Measurements from ENCODE around the gene NPEPPS. TPM values are rescaled to one million over a fixed set of nuclear protein-coding genes. Genes with fewer than 3 reads are reported as not detected.

Gene NPEPPS
- total RNA-seq, 1 experiment from 2014 or later, result 139 TPM

GRCh38 chr17:47649972-47650524 is 119.1 kb downstream of the NPEPPS start:
- Mint-ChIP-seq H3K9me3 (ENCODE audit: unreplicated experiment) (no peaks in the 10 kb centered on the region), H3K4me1 (ENCODE audit: low read depth, unreplicated experiment) (peaks cover 34% of the 10 kb centered on the region), H3K27ac (ENCODE audit: unreplicated experiment) (peak overlapping the region; percentile 83), H3K36me3 (ENCODE audit: insufficient read depth, unreplicated experiment) (peaks cover 63% of the 10 kb centered on the region), H3K4me3 (ENCODE audit: unreplicated experiment) (peak overlapping the region; percentile 87), H3K27me3 (ENCODE audit: insufficient read depth, unreplicated experiment) (no peaks in the 10 kb centered on the region)
- H3K36me3 ChIP-seq (ENCODE audit: control insufficient read depth, insufficient read depth, low read length), result peaks cover 7% of the 10 kb centered on the region
- intact Hi-C loops (cut with micrococcal nuclease; ENCODE audit: unreplicated experiment), result loop anchor here (1.0 to 2.0 kb wide), 2 partner anchors 28 to 31 kb away; no protein-coding TSS in a partner anchor
- H3K4me1 ChIP-seq, result peaks cover 29% of the 10 kb centered on the region
- no peaks in the 10 kb centered on the region for H3K9me3 ChIP-seq
- no peak for DNase-seq
- ChIA-PET CTCF (interaction anchor here (0.7 to 3.7 kb wide), 15 partner anchors 14 to 297 kb away, joined by 3 to 50 read pairs (median 5); partner anchors contain the start of genes OSBPL7 and TBX21), POLR2A (interaction anchor here (0.5 to 2.5 kb wide), 33 partner anchors 9 to 1078 kb away, joined by 3 to 30 read pairs (median 5); partner anchors contain the start of genes HOXB13, LRRC46, MRPL10 and PNPO)
- BruUV-seq (replicated peaks), result no TSS peak
- no peaks in the 10 kb centered on the region for H3K27me3 ChIP-seq (replicated peaks; ENCODE audit: control insufficient read depth, insufficient read depth, low read length)
- peak overlapping the region; percentile 92 for H3K4me3 ChIP-seq (ENCODE audit: low read depth, low read length)
- TF ChIP-seq CTCF (IDR thresholded peaks at IDR 0.05; ENCODE audit: insufficient read depth in 1 of 2, low read depth in 1 of 2, low read length in 1 of 2, severe bottlenecking in 1 of 2, unreplicated experiment in 1 of 2), result no peak

- intact Hi-C loops (cut with micrococcal nuclease; ENCODE audit: unreplicated experiment), result no loop called here
- peaks cover 29% of the 10 kb centered on the region for H3K4me1 ChIP-seq
- CTCF ChIA-PET, result interaction anchor here (0.6 to 3.7 kb wide), 7 partner anchors 13 to 159 kb away, joined by 4 to 50 read pairs (median 9); no protein-coding TSS in a partner anchor
- TF ChIP-seq CTCF (IDR thresholded peaks at IDR 0.05; ENCODE audit: insufficient read depth in 1 of 2, low read depth in 1 of 2, low read length in 1 of 2, severe bottlenecking in 1 of 2, unreplicated experiment in 1 of 2), result no peak
- peak overlapping the region; percentile 87 for H3K4me3 Mint-ChIP-seq (ENCODE audit: unreplicated experiment)
- peak overlapping the region; percentile 92 for H3K4me3 ChIP-seq (ENCODE audit: low read depth, low read length)
- peaks cover 13% of the 10 kb centered on the region for H3K36me3 ChIP-seq (ENCODE audit: control insufficient read depth, insufficient read depth, low read length)
- POLR2A ChIA-PET, result interaction anchor here (0.5 to 2.5 kb wide), 24 partner anchors 8 to 1345 kb away, joined by 3 to 30 read pairs (median 4); partner anchors contain the start of genes HOXB13, LRRC46, MRPL10 and TBX21
- no peaks in the 10 kb centered on the region for H3K9me3 Mint-ChIP-seq (ENCODE audit: unreplicated experiment)
- peak; percentile 100 for DNase-seq
- H3K36me3 Mint-ChIP-seq (ENCODE audit: insufficient read depth, unreplicated experiment), result peaks cover 71% of the 10 kb centered on the region
- H3K27ac Mint-ChIP-seq (ENCODE audit: unreplicated experiment), result peak overlapping the region; percentile 83
- H3K9me3 ChIP-seq, result no peaks in the 10 kb centered on the region
- H3K27me3 Mint-ChIP-seq (ENCODE audit: insufficient read depth, unreplicated experiment), result no peaks in the 10 kb centered on the region
- BruUV-seq (replicated peaks), result TSS peak; percentile 40
- peaks cover 38% of the 10 kb centered on the region for H3K4me1 Mint-ChIP-seq (ENCODE audit: low read depth, unreplicated experiment)
- no peaks in the 10 kb centered on the region for H3K27me3 ChIP-seq (replicated peaks; ENCODE audit: control insufficient read depth, insufficient read depth, low read length)
Observed at GRCh38 chr17:47650525-47651522, 119.9 kb downstream of the NPEPPS start.

GRCh38 chr17:47651704-47652103 is 120.8 kb downstream of the NPEPPS start:
- H3K27me3 ChIP-seq (replicated peaks; ENCODE audit: control insufficient read depth, insufficient read depth, low read length), result no peaks in the 10 kb centered on the region
- H3K36me3 ChIP-seq (ENCODE audit: control insufficient read depth, insufficient read depth, low read length), result peaks cover 15% of the 10 kb centered on the region
- POLR2A ChIA-PET, result interaction anchor here (1.2 kb wide), 1 partner anchor 27 kb away, joined by 3 read pairs; no protein-coding TSS in a partner anchor
- no peak for DNase-seq
- BruUV-seq (replicated peaks), result no TSS peak
- Mint-ChIP-seq H3K4me1 (ENCODE audit: low read depth, unreplicated experiment) (peaks cover 38% of the 10 kb centered on the region), H3K27ac (ENCODE audit: unreplicated experiment) (peak overlapping the region; percentile 83), H3K36me3 (ENCODE audit: insufficient read depth, unreplicated experiment) (peaks cover 79% of the 10 kb centered on the region), H3K9me3 (ENCODE audit: unreplicated experiment) (no peaks in the 10 kb centered on the region), H3K27me3 (ENCODE audit: insufficient read depth, unreplicated experiment) (no peaks in the 10 kb centered on the region), H3K4me3 (ENCODE audit: unreplicated experiment) (peak overlapping the region; percentile 87)
- H3K4me3 ChIP-seq (ENCODE audit: low read depth, low read length), result no peak overlapping the region
- no peak for TF ChIP-seq CTCF (IDR thresholded peaks at IDR 0.05; ENCODE audit: insufficient read depth in 1 of 2, low read depth in 1 of 2, low read length in 1 of 2, severe bottlenecking in 1 of 2, unreplicated experiment in 1 of 2)
- peaks cover 29% of the 10 kb centered on the region for H3K4me1 ChIP-seq
- CTCF ChIA-PET, result interaction anchor here (3.7 kb wide), 1 partner anchor 12 kb away, joined by 50 read pairs; no protein-coding TSS in a partner anchor
- intact Hi-C loops (cut with micrococcal nuclease; ENCODE audit: unreplicated experiment), result no loop called here
- no peaks in the 10 kb centered on the region for H3K9me3 ChIP-seq

Measured in Caco-2 (cell line).